HG02763 (cell line): ENCODE results near the gene LRRC47.
"Not testable (repeated sequence)": the region's sequence is repeated elsewhere in the genome, so short reads cannot be mapped to it uniquely, and the experiment has no call there.

ENCODE experiments used
- ATAC-seq: cut with Tn5 transposase; IDR thresholded peaks from one replicate; pipeline ENCODE4 v1.9.1; 2021; ENCODE audit warnings: mild to moderate bottlenecking, moderate library complexity; ENCODE audit not compliant: unreplicated experiment

LRRC47 gene

GRCh38 chr1:3816331-3817137, 20.2 kb upstream of the LRRC47 start:
- no peak for ATAC-seq

- no peak for ATAC-seq
Measured at GRCh38 chr1:3814771-3815561, 18.7 kb upstream of the LRRC47 start.

- no peak for ATAC-seq
Measured at GRCh38 chr1:3814065-3814464, 17.8 kb upstream of the LRRC47 start.

GRCh38 chr1:3811595-3811911, 15.3 kb upstream of the LRRC47 start:
- ATAC-seq = no peak

GRCh38 chr1:3810149-3810761, 14.0 kb upstream of the LRRC47 start:
- not testable (repeated sequence) for ATAC-seq

GRCh38 chr1:3809680-3810079, 13.4 kb upstream of the LRRC47 start:
- ATAC-seq = no peak

GRCh38 chr1:3807769-3808168, 11.5 kb upstream of the LRRC47 start:
- no peak for ATAC-seq

GRCh38 chr1:3805038-3805437, 8.7 kb upstream of the LRRC47 start:
- no peak for ATAC-seq

GRCh38 chr1:3804627-3804944, 8.3 kb upstream of the LRRC47 start:
- ATAC-seq = not testable (repeated sequence)

- ATAC-seq = no peak
Measured at GRCh38 chr1:3803905-3804626, 7.8 kb upstream of the LRRC47 start.

GRCh38 chr1:3800795-3801194, 4.5 kb upstream of the LRRC47 start:
- ATAC-seq = not testable (repeated sequence)

GRCh38 chr1:3799976-3800685, 3.8 kb upstream of the LRRC47 start:
- ATAC-seq = no peak

GRCh38 chr1:3795453-3796214, 664 bp downstream of the LRRC47 start:
- no peak for ATAC-seq

- no peak for ATAC-seq
Measured at GRCh38 chr1:3790952-3791351, 5.3 kb downstream of the LRRC47 start.

- no peak for ATAC-seq
Measured at GRCh38 chr1:3790500-3790923, 5.8 kb downstream of the LRRC47 start.

GRCh38 chr1:3789421-3790300, 6.6 kb downstream of the LRRC47 start:
- ATAC-seq = no peak

GRCh38 chr1:3788756-3789420, 7.4 kb downstream of the LRRC47 start:
- no peak for ATAC-seq
